ENCODE data around the gene TNFSF9. TPM values are rescaled to one million over a fixed set of nuclear protein-coding genes. Genes with fewer than 3 reads are reported as not detected.

Gene TNFSF9
- total and polyA plus RNA-seq, 2 of the 8 experiments (the other 6 are each of a cell fraction or from before 2014, with no cell fraction given), result 1.7 to 4.4 TPM

- Histone ChIP-seq H3K18ac (ENCODE audit: extremely low read depth, low read length) (no peak overlapping the region), H3K4me3 (ENCODE audit: extremely low read depth in 1 of 4, insufficient read depth in 2 of 4, low read depth in 3 of 4, low read length in 4 of 4) (no peak overlapping the region), H4K91ac (replicated peaks; ENCODE audit: insufficient read length, low read length) (no peak overlapping the region), H3K4me1 (replicated peaks in 1 of 4; ENCODE audit: control insufficient read depth in 3 of 4, insufficient read depth in 4 of 4, low read length in 3 of 4) (no peaks in the 10 kb centered on the region), H2BK5ac (ENCODE audit: low read depth, low read length) (no peak overlapping the region), H3K27ac (ENCODE audit: low read depth, low read length) (no peak overlapping the region), H3K14ac (ENCODE audit: insufficient read length) (no peak overlapping the region), H2BK120ac (replicated peaks; ENCODE audit: low read depth, low read length) (no peak overlapping the region), H3K79me1 (ENCODE audit: low read depth, low read length) (no peaks in the 10 kb centered on the region), H3K79me2 (ENCODE audit: control insufficient read depth in 1 of 2, insufficient read depth in 2 of 2, low read length in 2 of 2) (no peaks in the 10 kb centered on the region), H3K9ac (replicated peaks in 1 of 4; ENCODE audit: extremely low read depth in 1 of 4, low read depth in 3 of 4, low read length in 3 of 4) (no peak overlapping the region), H2BK12ac (ENCODE audit: low read depth, low read length) (no peak overlapping the region), H4K20me1 (replicated peaks in 1 of 2; ENCODE audit: control insufficient read depth in 1 of 2, insufficient read depth in 2 of 2, low read length in 2 of 2) (no peaks in the 10 kb centered on the region), H2AK5ac (ENCODE audit: low read depth, low read length) (no peak overlapping the region), H4K5ac (ENCODE audit: insufficient read length, low read depth, low read length) (no peak overlapping the region), H3K36me3 (ENCODE audit: control insufficient read depth in 2 of 4, insufficient read depth in 4 of 4, low read length in 3 of 4) (no peaks in the 10 kb centered on the region), H3K9me3 (ENCODE audit: insufficient read depth in 2 of 2, low read depth in 1 of 2, low read length in 1 of 2) (no peaks in the 10 kb centered on the region), H3K27me3 (replicated peaks in 1 of 4; ENCODE audit: control insufficient read depth in 3 of 4, extremely low read depth in 1 of 4, insufficient read depth in 3 of 4, low read length in 3 of 4) (peaks cover 0 to 2% (median 0%) of the 10 kb centered on the region in 4 experiments; a peak in 1 of 7 replicates), H3K23ac (ENCODE audit: insufficient read length) (no peak overlapping the region), H3K56ac (replicated peaks; ENCODE audit: insufficient read length, low read depth, low read length) (no peak overlapping the region), H3K4me2 (ENCODE audit: insufficient read depth in 1 of 2, low read depth in 2 of 2, low read length in 2 of 2) (no peak overlapping the region), H3K23me2 (ENCODE audit: low read depth, low read length) (no peaks in the 10 kb centered on the region), H2BK20ac (ENCODE audit: low read length) (no peak overlapping the region), H2AFZ (ENCODE audit: low read length) (no peak overlapping the region), H4K8ac (ENCODE audit: extremely low read depth, insufficient read depth, low read length) (no peak overlapping the region), H2BK15ac (ENCODE audit: low read length) (no peak overlapping the region), H3K4ac (replicated peaks; ENCODE audit: insufficient read length, low read depth, low read length) (no peak overlapping the region)
- CTCF ChIA-PET (ENCODE audit: partially characterized antibody), result interaction anchor here (0.9 kb wide), 1 partner anchor 78 kb away, joined by 3 read pairs; no protein-coding TSS in a partner anchor
- POLR2A ChIA-PET (ENCODE audit: partially characterized antibody), result interaction anchor here (0.6 to 2.4 kb wide), 5 partner anchors 9 to 586 kb away, joined by 3 to 7 read pairs (median 3); partner anchors contain the start of gene TUBB4A
- DNase-seq (ENCODE audit: low read depth in 1 of 2, low spot score in 2 of 2) (no peak), FAIRE-seq (no peak)
- WGBS, 2 experiments (ENCODE audit: extremely low coverage in 1 of 2, insufficient coverage in 1 of 2, insufficient read length in 1 of 2, insufficient replicate concordance in 2 of 2, low coverage in 1 of 2, low lambda C conversion rate in 2 of 2, missing lambda C conversion rate in 1 of 2), result 89% methylated on average over 2 of the region's 2 CpGs; no CpG with 5 or more reads in 1 of the 2 experiments
- TF ChIP-seq ATF2 (IDR thresholded peaks at IDR 0.05; ENCODE audit: low read length) (no peak), SUZ12 (IDR thresholded peaks at IDR 0.05; ENCODE audit: low read length) (no peak), SAP30 (IDR thresholded peaks at IDR 0.05; ENCODE audit: insufficient read depth, insufficient replicate concordance, low read length) (no peak), BACH1 (IDR thresholded peaks at IDR 0.05; ENCODE audit: low read length) (no peak), SIRT6 (IDR thresholded peaks at IDR 0.05; ENCODE audit: low read length) (no peak), MAFK (IDR thresholded peaks at IDR 0.05; ENCODE audit: low read depth, low read length) (no peak), RNF2 (IDR thresholded peaks at IDR 0.05; ENCODE audit: borderline replicate concordance, low read depth, low read length, missing control alignments, poor library complexity, severe bottlenecking) (no peak), JUN (IDR thresholded peaks at IDR 0.05; ENCODE audit: low read depth, low read length) (no peak), NRF1 (IDR thresholded peaks at IDR 0.05; ENCODE audit: low read depth, low read length) (no peak)
These were observed 40.7 kb upstream of the TNFSF9 start for GRCh38 chr19:6490134-6490533.

All from H1 (cell line).